GM21717 (cell line): ENCODE measurements around the gene PRODH.
"Not testable (repeated sequence)": the region's sequence is repeated elsewhere in the genome, so short reads cannot be mapped to it uniquely, and the experiment has no call there.

ENCODE experiments used
- ATAC-seq: cut with Tn5 transposase; IDR thresholded peaks from one replicate; pipeline ENCODE4 v1.9.1; 2021; ENCODE audit warnings: mild to moderate bottlenecking, moderate library complexity; ENCODE audit not compliant: unreplicated experiment

PRODH gene

GRCh38 chr22:18969158-18969942 lies 33.3 kb upstream of the PRODH start:
- not testable (repeated sequence) for ATAC-seq

GRCh38 chr22:18968011-18968749 lies 32.1 kb upstream of the PRODH start:
- no peak for ATAC-seq

GRCh38 chr22:18967391-18968010 lies 31.4 kb upstream of the PRODH start:
- ATAC-seq: not testable (repeated sequence)

GRCh38 chr22:18966748-18967147 lies 30.7 kb upstream of the PRODH start:
- ATAC-seq: no peak

- no peak for ATAC-seq
Observed at GRCh38 chr22:18965526-18966421, 29.7 kb upstream of the PRODH start.

- not testable (repeated sequence) for ATAC-seq
Observed at GRCh38 chr22:18964501-18965265, 28.6 kb upstream of the PRODH start.

- ATAC-seq: not testable (repeated sequence)
Observed at GRCh38 chr22:18964051-18964450, 28.0 kb upstream of the PRODH start.

GRCh38 chr22:18962308-18962635 lies 26.2 kb upstream of the PRODH start:
- no peak for ATAC-seq

GRCh38 chr22:18961632-18962307 lies 25.7 kb upstream of the PRODH start:
- ATAC-seq: not testable (repeated sequence)

- ATAC-seq: not testable (repeated sequence)
Observed at GRCh38 chr22:18961201-18961600, 25.1 kb upstream of the PRODH start.

GRCh38 chr22:18960166-18960820 lies 24.2 kb upstream of the PRODH start:
- ATAC-seq: not testable (repeated sequence)

- not testable (repeated sequence) for ATAC-seq
Observed at GRCh38 chr22:18959741-18960140, 23.6 kb upstream of the PRODH start.

GRCh38 chr22:18959266-18959665 lies 23.2 kb upstream of the PRODH start:
- not testable (repeated sequence) for ATAC-seq

- not testable (repeated sequence) for ATAC-seq
Observed at GRCh38 chr22:18958738-18959137, 22.6 kb upstream of the PRODH start.

- ATAC-seq: not testable (repeated sequence)
Observed at GRCh38 chr22:18958321-18958705, 22.2 kb upstream of the PRODH start.

- not testable (repeated sequence) for ATAC-seq
Observed at GRCh38 chr22:18957621-18958320, 21.7 kb upstream of the PRODH start.

GRCh38 chr22:18956956-18957355 lies 20.9 kb upstream of the PRODH start:
- not testable (repeated sequence) for ATAC-seq
